Stomach (tissue), 4 donors: Measurements from ENCODE around the gene NFATC2IP.

Experiments used
- CTCF ChIP-seq, 7 experiments: fragments of 450-650 bp in 4 of 7; fragments of 200-600 bp in 3 of 7; sonication (generic) in 3 of 7; IDR thresholded peaks; one replicate each; pipeline ENCODE4 v1.5.1; 2016 to 2019; ENCODE audit warnings: antibody characterized with exemption in 7 of 7, control low read depth in 2 of 7, mild to moderate bottlenecking in 1 of 7
- POLR2A ChIP-seq, 4 donors: fragments of 450-650 bp; IDR thresholded peaks; one replicate each; pipeline ENCODE4 v1.6.1; 2016; ENCODE audit warnings: antibody characterized with exemption in 4 of 4, control low read depth in 2 of 4, mild to moderate bottlenecking in 1 of 4, moderate library complexity in 1 of 4

GRCh38 chr16:28927815-28928214 is 22.9 kb upstream of the NFATC2IP start:
- TF ChIP-seq CTCF (IDR thresholded peaks at IDR 0.05) (no peak), POLR2A (IDR thresholded peaks at IDR 0.05) (no peak)
